Fibroblast of lung (primary cell): ENCODE data around the gene CHST13. TPM values are rescaled to one million over a fixed set of nuclear protein-coding genes. Genes with fewer than 3 reads are reported as not detected.

ENCODE experiments used
- DNase-seq, 2 donors: peaks; one replicate each; pipeline versions ENCODE4 v3.0.0 to v3.0.0-alpha.2; 2010; ENCODE audit warnings: low read depth in 2 of 2
- H2AFZ ChIP-seq: 2 replicates; pipeline ENCODE4 v1.5.1; 2012; ENCODE audit warnings: low read length, control low read depth, inconsistent platforms
- H3K27ac ChIP-seq: 2 replicates; pipeline ENCODE4 v1.5.1; 2011; ENCODE audit warnings: low read length, control low read depth; ENCODE audit not compliant: insufficient read depth
- H3K27me3 ChIP-seq: 2 replicates; pipeline ENCODE4 v1.5.1; 2011; ENCODE audit warnings: mild to moderate bottlenecking, low read length; ENCODE audit not compliant: control insufficient read depth, insufficient read depth
- H3K36me3 ChIP-seq: 2 replicates; pipeline ENCODE4 v1.5.1; 2011; ENCODE audit warnings: low read length; ENCODE audit not compliant: control insufficient read depth, insufficient read depth
- H3K4me1 ChIP-seq: 2 replicates; pipeline ENCODE4 v1.5.1; 2011; ENCODE audit warnings: low read length; ENCODE audit not compliant: control insufficient read depth, insufficient read depth; ENCODE audit errors: extremely low read depth
- H3K4me2 ChIP-seq: 2 replicates; pipeline ENCODE4 v1.5.1; 2011; ENCODE audit warnings: low read length, control low read depth; ENCODE audit not compliant: insufficient read depth; ENCODE audit errors: extremely low read depth
- H3K4me3 ChIP-seq, 4 experiments: fragments of 200-600 bp in 1 of 4; sonication (generic) in 1 of 4; replicated peaks in 1 of 4; 2 replicates each; pipeline ENCODE4 v1.5.1; 2011 to 2016; ENCODE audit warnings: low read length in 4 of 4, low read depth in 3 of 4, mild to moderate bottlenecking in 3 of 4, control low read depth in 2 of 4, inconsistent platforms in 1 of 4, mixed read lengths in 1 of 4; ENCODE audit not compliant: insufficient read depth in 1 of 4; ENCODE audit errors: control extremely low read depth in 1 of 4
- H3K79me2 ChIP-seq: 2 replicates; pipeline ENCODE4 v1.5.1; 2012; ENCODE audit warnings: mild to moderate bottlenecking, low read length, inconsistent platforms; ENCODE audit not compliant: control insufficient read depth, insufficient read depth
- H3K9ac ChIP-seq: 2 replicates; pipeline ENCODE4 v1.5.1; 2011; ENCODE audit warnings: mild to moderate bottlenecking, low read length, control low read depth; ENCODE audit not compliant: insufficient read depth
- H3K9me3 ChIP-seq: 2 replicates; pipeline ENCODE4 v1.5.1; 2012; ENCODE audit warnings: low read depth, low read length; ENCODE audit not compliant: control insufficient read depth, insufficient read depth
- H4K20me1 ChIP-seq: 2 replicates; pipeline ENCODE4 v1.5.1; 2011; ENCODE audit warnings: low read length; ENCODE audit not compliant: control insufficient read depth, insufficient read depth; ENCODE audit errors: extremely low read depth
- EZH2 ChIP-seq: IDR thresholded peaks from 2 replicates; pipeline ENCODE4 v1.5.1; 2012; ENCODE audit warnings: low read length, control low read depth, mild to moderate bottlenecking; ENCODE audit errors: missing control alignments
- polyA plus RNA-seq, 2 donors: library from polyadenylated mRNA; depleted of rRNA in 1 of 2; stranded (reverse) in 1 of 2; unstranded in 1 of 2; fragments of >200 nt; gene quantifications; 2 replicates each; pipeline ENCODE4 v1.2.1, GENCODE V29; 2011 to 2012; ENCODE audit warnings: missing spikeins in 1 of 2
- total RNA-seq: library from RNA; depleted of rRNA; stranded (reverse); fragments of >200 nt; gene quantifications from 2 replicates; pipeline ENCODE4 v1.2.1, GENCODE V29; 2014
- TF ChIP-seq, protein P1 (sequence below), 2 donors: IDR thresholded peaks in 1 of 2; conservative IDR thresholded peaks in 1 of 2; 1 replicate in 1 of 2; 2 replicates in 1 of 2; pipeline ENCODE4 v1.5.1; 2011 to 2012; ENCODE audit warnings: low read length in 2 of 2, control low read depth in 1 of 2, inconsistent platforms in 1 of 2, low read depth in 1 of 2, mild to moderate bottlenecking in 1 of 2

Gene CHST13
- total and polyA plus RNA-seq, 2 donors (not counting 1 experiment from before 2014, with no cell fraction given), result under 0.01 TPM; not detected in 1

DNA sequence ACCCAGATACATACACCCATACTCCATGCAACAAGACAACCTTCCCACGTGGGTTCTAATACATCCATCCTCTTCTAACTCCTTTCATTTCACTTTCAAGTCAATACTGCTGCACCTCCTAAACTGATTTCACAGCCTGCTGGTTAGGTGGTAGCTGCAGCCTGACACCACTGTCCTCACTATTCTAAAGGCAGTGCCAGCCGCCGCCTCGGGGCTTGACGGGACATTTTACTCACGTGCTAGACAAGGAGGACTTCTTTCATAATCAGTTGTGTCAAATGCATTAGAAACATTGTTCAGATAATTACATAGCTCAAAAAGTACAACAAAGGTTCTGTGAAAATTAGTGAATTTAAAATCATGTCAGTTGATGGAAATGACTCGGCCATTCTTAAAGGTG, 12.7 kb upstream of the CHST13 start:
- Histone ChIP-seq H3K9ac (no peak overlapping the region), H3K79me2 (no peaks in the 10 kb centered on the region), H3K4me3 (no peak overlapping the region), H3K4me2 (no peak overlapping the region), H3K9me3 (no peaks in the 10 kb centered on the region), H4K20me1 (no peaks in the 10 kb centered on the region), H3K27me3 (no peaks in the 10 kb centered on the region), H3K27ac (no peak overlapping the region), H2AFZ (no peak overlapping the region), H3K36me3 (no peaks in the 10 kb centered on the region), H3K4me1 (no peaks in the 10 kb centered on the region)
- no peak for DNase-seq
- no peak for TF ChIP-seq EZH2
- TF ChIP-seq, protein P1, sequence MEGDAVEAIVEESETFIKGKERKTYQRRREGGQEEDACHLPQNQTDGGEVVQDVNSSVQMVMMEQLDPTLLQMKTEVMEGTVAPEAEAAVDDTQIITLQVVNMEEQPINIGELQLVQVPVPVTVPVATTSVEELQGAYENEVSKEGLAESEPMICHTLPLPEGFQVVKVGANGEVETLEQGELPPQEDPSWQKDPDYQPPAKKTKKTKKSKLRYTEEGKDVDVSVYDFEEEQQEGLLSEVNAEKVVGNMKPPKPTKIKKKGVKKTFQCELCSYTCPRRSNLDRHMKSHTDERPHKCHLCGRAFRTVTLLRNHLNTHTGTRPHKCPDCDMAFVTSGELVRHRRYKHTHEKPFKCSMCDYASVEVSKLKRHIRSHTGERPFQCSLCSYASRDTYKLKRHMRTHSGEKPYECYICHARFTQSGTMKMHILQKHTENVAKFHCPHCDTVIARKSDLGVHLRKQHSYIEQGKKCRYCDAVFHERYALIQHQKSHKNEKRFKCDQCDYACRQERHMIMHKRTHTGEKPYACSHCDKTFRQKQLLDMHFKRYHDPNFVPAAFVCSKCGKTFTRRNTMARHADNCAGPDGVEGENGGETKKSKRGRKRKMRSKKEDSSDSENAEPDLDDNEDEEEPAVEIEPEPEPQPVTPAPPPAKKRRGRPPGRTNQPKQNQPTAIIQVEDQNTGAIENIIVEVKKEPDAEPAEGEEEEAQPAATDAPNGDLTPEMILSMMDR (conservative IDR thresholded peaks at IDR 0.05 in 1 of 2, IDR thresholded peaks at IDR 0.05 in 1 of 2; ENCODE audit: low read depth in 1 of 2, low read length in 2 of 2), result no peak

DNA sequence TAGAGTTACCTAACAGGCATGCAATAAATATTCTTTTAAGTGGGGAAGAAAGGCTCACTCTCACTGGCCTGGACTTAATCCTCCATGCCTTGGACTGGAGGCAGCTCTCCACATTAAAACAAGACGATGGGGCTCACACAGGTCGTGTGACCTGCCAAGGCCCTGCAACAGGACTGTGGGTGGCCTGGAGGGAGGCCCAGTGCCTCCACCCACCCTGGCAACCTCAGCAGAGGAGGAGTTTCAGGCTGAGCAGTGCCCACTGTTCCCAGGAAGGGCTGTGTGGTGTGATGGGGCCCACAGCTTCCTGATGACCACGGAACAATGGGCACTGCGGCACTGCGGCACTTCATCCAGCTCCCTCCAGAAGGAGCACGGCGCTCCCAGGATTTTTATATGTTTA, 11.9 kb upstream of the CHST13 start:
- Histone ChIP-seq H3K79me2 (no peaks in the 10 kb centered on the region), H3K4me1 (no peaks in the 10 kb centered on the region), H3K4me2 (no peak overlapping the region), H2AFZ (no peak overlapping the region), H3K9ac (no peak overlapping the region), H3K9me3 (no peaks in the 10 kb centered on the region), H3K36me3 (no peaks in the 10 kb centered on the region), H4K20me1 (no peaks in the 10 kb centered on the region), H3K27ac (no peak overlapping the region), H3K4me3 (no peak overlapping the region), H3K27me3 (no peaks in the 10 kb centered on the region)
- no peak for DNase-seq
- TF ChIP-seq, protein P1 (conservative IDR thresholded peaks at IDR 0.05 in 1 of 2, IDR thresholded peaks at IDR 0.05 in 1 of 2; ENCODE audit: low read depth in 1 of 2, low read length in 2 of 2), result no peak
- TF ChIP-seq EZH2, result no peak

DNA sequence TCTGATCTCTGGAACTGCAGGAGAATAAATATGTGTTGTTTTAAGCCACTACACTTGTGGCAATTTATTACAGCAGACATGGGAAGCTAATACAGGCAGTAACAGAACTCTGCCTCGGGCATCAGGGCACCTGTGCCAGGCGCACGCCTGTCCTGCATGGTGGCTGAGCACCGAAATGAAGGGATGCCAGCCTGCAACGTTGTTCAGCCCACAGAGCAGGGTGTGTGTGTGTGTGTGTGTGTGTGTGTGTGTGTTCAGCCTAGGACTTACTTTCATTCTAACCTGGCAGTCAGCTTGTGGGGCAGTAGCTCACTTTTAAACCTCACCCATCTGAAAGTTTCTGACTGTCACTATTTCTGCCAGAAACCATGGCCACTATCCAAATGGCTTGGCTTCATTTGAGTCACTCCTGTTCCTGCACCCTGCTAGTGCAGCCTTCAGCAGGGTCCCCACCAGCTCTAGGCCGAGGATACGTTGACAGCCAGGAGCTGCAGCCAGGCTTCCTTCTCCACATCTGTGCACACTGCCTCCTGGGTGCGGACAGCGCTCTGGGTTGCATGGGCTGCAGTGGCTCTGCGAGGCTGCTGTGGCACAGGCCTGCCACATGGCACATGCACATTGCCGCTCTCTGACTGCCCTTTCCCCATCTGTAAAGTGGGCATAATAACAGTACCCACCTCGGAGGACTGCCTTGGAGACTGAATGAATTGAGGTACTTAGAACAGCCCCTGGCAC, 10.9 kb upstream of the CHST13 start:
- TF ChIP-seq, protein P1 (conservative IDR thresholded peaks at IDR 0.05 in 1 of 2, IDR thresholded peaks at IDR 0.05 in 1 of 2; ENCODE audit: low read depth in 1 of 2, low read length in 2 of 2), result no peak
- H3K27me3 ChIP-seq, result no peaks in the 10 kb centered on the region
- no peak overlapping the region for H3K9ac ChIP-seq
- no peak overlapping the region for H2AFZ ChIP-seq
- H3K4me1 ChIP-seq, result no peaks in the 10 kb centered on the region
- H3K27ac ChIP-seq, result no peak overlapping the region
- H3K4me2 ChIP-seq, result no peak overlapping the region
- no peak for DNase-seq
- no peaks in the 10 kb centered on the region for H3K9me3 ChIP-seq
- H3K36me3 ChIP-seq, result no peaks in the 10 kb centered on the region
- no peaks in the 10 kb centered on the region for H3K79me2 ChIP-seq
- H4K20me1 ChIP-seq, result no peaks in the 10 kb centered on the region
- H3K4me3 ChIP-seq, result no peak overlapping the region
